ENCODE measurements around the gene TDRD5.

DNA sequence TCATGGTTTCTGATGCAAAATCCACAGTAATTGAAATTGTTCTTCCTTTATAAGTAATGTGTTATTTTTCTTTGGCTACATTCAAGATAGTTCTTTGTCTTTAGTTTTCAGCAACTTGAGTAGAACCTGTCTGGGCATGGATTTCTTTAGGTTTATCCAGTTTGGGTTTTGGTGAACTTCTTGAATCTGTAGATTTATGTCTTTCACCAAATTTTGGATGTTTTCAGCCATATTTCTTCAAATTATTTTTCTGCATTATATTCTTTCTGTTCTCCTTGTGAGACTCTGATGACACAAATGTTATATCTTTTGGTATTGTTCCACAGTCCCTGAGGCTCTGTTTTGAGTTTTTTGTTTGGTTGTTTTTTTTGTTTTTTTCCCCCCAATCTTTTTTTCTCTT, 69.4 kb downstream of the TDRD5 start:
- TF ChIP-seq, protein P1, sequence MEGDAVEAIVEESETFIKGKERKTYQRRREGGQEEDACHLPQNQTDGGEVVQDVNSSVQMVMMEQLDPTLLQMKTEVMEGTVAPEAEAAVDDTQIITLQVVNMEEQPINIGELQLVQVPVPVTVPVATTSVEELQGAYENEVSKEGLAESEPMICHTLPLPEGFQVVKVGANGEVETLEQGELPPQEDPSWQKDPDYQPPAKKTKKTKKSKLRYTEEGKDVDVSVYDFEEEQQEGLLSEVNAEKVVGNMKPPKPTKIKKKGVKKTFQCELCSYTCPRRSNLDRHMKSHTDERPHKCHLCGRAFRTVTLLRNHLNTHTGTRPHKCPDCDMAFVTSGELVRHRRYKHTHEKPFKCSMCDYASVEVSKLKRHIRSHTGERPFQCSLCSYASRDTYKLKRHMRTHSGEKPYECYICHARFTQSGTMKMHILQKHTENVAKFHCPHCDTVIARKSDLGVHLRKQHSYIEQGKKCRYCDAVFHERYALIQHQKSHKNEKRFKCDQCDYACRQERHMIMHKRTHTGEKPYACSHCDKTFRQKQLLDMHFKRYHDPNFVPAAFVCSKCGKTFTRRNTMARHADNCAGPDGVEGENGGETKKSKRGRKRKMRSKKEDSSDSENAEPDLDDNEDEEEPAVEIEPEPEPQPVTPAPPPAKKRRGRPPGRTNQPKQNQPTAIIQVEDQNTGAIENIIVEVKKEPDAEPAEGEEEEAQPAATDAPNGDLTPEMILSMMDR (conservative IDR thresholded peaks at IDR 0.05 in 1 of 2, IDR thresholded peaks at IDR 0.05 in 1 of 2; ENCODE audit: low read depth in 1 of 2, low read length in 2 of 2), result no peak
- no peak for TF ChIP-seq EZH2 (IDR thresholded peaks at IDR 0.05; ENCODE audit: low read length, missing control alignments)

Data from fibroblast of lung (primary cell).